HG03520 (cell line): ENCODE measurements around the gene PNPLA2.

ENCODE experiments used
- ATAC-seq: cut with Tn5 transposase; IDR thresholded peaks from one replicate; pipeline ENCODE4 v1.9.1; 2021; ENCODE audit warnings: mild to moderate bottlenecking, moderate library complexity; ENCODE audit not compliant: unreplicated experiment

Gene PNPLA2

GRCh38 chr11:855796-856195 lies 37.1 kb downstream of the PNPLA2 start:
- no peak for ATAC-seq

GRCh38 chr11:856397-856796 lies 37.7 kb downstream of the PNPLA2 start:
- ATAC-seq, result no peak

- ATAC-seq, result no peak
Observed at GRCh38 chr11:858053-858761, 39.5 kb downstream of the PNPLA2 start.

GRCh38 chr11:858762-859339 lies 40.1 kb downstream of the PNPLA2 start:
- ATAC-seq, result no peak

- ATAC-seq, result no peak
Observed at GRCh38 chr11:859394-860131, 40.8 kb downstream of the PNPLA2 start.

GRCh38 chr11:860234-861104 lies 41.8 kb downstream of the PNPLA2 start:
- no peak for ATAC-seq

- no peak for ATAC-seq
Observed at GRCh38 chr11:861105-861479, 42.4 kb downstream of the PNPLA2 start.

GRCh38 chr11:862081-862661 lies 43.5 kb downstream of the PNPLA2 start:
- no peak for ATAC-seq

GRCh38 chr11:862696-863022 lies 43.9 kb downstream of the PNPLA2 start:
- no peak for ATAC-seq

- ATAC-seq, result no peak
Observed at GRCh38 chr11:863023-863909, 44.6 kb downstream of the PNPLA2 start.

- ATAC-seq, result no peak
Observed at GRCh38 chr11:863910-864827, 45.5 kb downstream of the PNPLA2 start.

- no peak for ATAC-seq
Observed at GRCh38 chr11:864898-865297, 46.2 kb downstream of the PNPLA2 start.

- ATAC-seq, result no peak
Observed at GRCh38 chr11:865462-866430, 47.0 kb downstream of the PNPLA2 start.

- ATAC-seq, result no peak
Observed at GRCh38 chr11:866481-866880, 47.8 kb downstream of the PNPLA2 start.

- no peak for ATAC-seq
Observed at GRCh38 chr11:867856-868358, 49.2 kb downstream of the PNPLA2 start.

GRCh38 chr11:868394-868793 lies 49.7 kb downstream of the PNPLA2 start:
- no peak for ATAC-seq

- no peak for ATAC-seq
Observed at GRCh38 chr11:868802-869201, 50.1 kb downstream of the PNPLA2 start.
